Uterine smooth muscle cell (primary cell): ENCODE data around the gene SULT1C4. TPM values are rescaled to one million over a fixed set of nuclear protein-coding genes. Genes with fewer than 3 reads are reported as not detected.

Source experiments
- total RNA-seq: library from RNA; depleted of rRNA; stranded (reverse); fragments of >200 nt; gene quantifications from 2 replicates; pipeline ENCODE4 v1.2.3, GENCODE V29; 2014

The SULT1C4 gene
- total RNA-seq, result 0.75 TPM in 1 of 2 replicates, not detected in the other

DNA sequence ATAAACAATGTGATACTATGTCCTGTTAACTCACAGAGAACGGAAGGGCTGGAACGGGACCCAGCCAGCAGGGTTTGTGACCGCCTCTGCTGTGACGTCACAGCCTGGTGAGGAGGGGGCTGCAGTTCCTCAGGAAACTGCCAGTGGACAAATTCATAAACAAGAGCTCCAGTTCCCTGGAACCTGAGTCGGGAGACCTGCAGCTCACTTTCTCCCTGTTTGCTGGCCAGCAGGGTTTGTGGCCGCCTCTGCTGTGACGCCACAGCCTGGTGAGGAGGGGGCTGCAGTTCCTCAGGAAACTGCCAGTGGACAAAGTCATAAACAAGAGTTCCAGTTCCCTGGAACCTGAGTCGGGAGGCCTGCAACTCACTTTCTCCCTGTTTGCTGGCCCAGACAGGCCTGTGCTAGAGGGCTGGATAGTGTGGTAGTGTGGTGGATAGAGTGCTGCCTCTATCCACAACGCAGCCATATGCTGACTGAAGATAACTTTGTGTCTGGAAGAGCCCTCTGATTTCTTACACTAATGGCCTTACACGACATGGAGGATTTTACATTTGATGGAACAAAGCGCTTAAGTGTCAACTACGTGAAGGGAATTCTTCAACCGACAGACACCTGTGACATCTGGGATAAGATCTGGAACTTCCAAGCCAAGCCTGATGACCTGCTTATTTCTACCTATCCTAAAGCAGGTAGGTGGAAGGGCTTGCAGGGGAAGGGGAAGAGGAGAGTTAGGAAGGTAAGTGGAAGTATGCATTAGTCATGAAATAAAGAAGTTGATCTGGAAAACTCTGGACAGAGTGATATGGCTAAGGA is at the start of gene SULT1C4:
Gene SULT1C4, plus strand, starts transcription at position 140 of the 816 bp plus-strand sequence. Its CDS starts 384 bp downstream, at position 524.

Other genes with a start within 250 kb of the SULT1C4 start
- not detected in 2 replicates for gene SULT1C3, start 138.0 kb upstream of the SULT1C4 start, total RNA-seq
- gene SULT1C2, start 89.1 kb upstream of the SULT1C4 start, total RNA-seq, result 0.33 and 0.62 TPM in 2 replicates
- gene GCC2, start 71.3 kb downstream of the SULT1C4 start, total RNA-seq, result 28.8 and 30.4 TPM in 2 replicates
- gene LIMS1, start 156.5 kb downstream of the SULT1C4 start, total RNA-seq, result 99.1 and 142 TPM in 2 replicates